HEK293T (cell line): ENCODE data around the gene NDUFC2.
"Not testable (repeated sequence)": the region's sequence is repeated elsewhere in the genome, so short reads cannot be mapped to it uniquely, and the experiment has no call there.

ENCODE experiments used
- CTCF ChIA-PET: fragments of 350-600 bp; formaldehyde crosslinking; extraction: SDS; loops from one replicate; lab custom pipeline; 2021; ENCODE audit warnings: antibody characterized with exemption, inconsistent platforms; lab: Yijun Ruan, JAX
- POLR2A ChIA-PET: fragments of 350-600 bp; formaldehyde crosslinking; extraction: SDS; loops from one replicate; lab custom pipeline; 2020; ENCODE audit warnings: antibody characterized with exemption, inconsistent platforms; lab: Yijun Ruan, JAX
- DNase-seq: peaks from one replicate; pipeline ENCODE4 v3.0.0; 2012; ENCODE audit warnings: mixed read lengths; ENCODE audit errors: extremely low spot score
- ARNT ChIP-seq: fragments of 450-650 bp; IDR thresholded peaks from 2 replicates; pipeline ENCODE4 v1.6.1; 2017; ENCODE audit warnings: mild to moderate bottlenecking
- BHLHE40 ChIP-seq: fragments of 450-650 bp; IDR thresholded peaks from 2 replicates; pipeline ENCODE4 v1.6.1; 2016; ENCODE audit warnings: mild to moderate bottlenecking, moderate library complexity, borderline replicate concordance
- CTBP1 ChIP-seq: fragments of 450-650 bp; IDR thresholded peaks from 2 replicates; pipeline ENCODE4 v1.6.1; 2016; ENCODE audit warnings: borderline replicate concordance
- ELF4 ChIP-seq: fragments of 450-650 bp; IDR thresholded peaks from 2 replicates; pipeline ENCODE4 v1.6.1; 2017; ENCODE audit warnings: antibody characterized with exemption
- FOXA1 ChIP-seq: fragments of 450-650 bp; IDR thresholded peaks from 2 replicates; pipeline ENCODE4 v1.6.1; 2016; ENCODE audit warnings: mild to moderate bottlenecking
- FOXK2 ChIP-seq: fragments of 450-650 bp; IDR thresholded peaks from 2 replicates; pipeline ENCODE4 v1.6.1; 2016; ENCODE audit warnings: mild to moderate bottlenecking
- FOXM1 ChIP-seq: fragments of 450-650 bp; IDR thresholded peaks from 2 replicates; pipeline ENCODE4 v1.6.1; 2017; ENCODE audit warnings: mild to moderate bottlenecking, borderline replicate concordance
- HDGF ChIP-seq: fragments of 450-650 bp; IDR thresholded peaks from 2 replicates; pipeline ENCODE4 v1.6.1; 2017; ENCODE audit warnings: antibody characterized with exemption, borderline replicate concordance
- L3MBTL2 ChIP-seq: fragments of 450-650 bp; conservative IDR thresholded peaks from 2 replicates; pipeline ENCODE4 v1.6.1; 2016; ENCODE audit warnings: mild to moderate bottlenecking
- LEF1 ChIP-seq: fragments of 450-650 bp; IDR thresholded peaks from 2 replicates; pipeline ENCODE4 v1.6.1; 2017; ENCODE audit warnings: mild to moderate bottlenecking, borderline replicate concordance
- NFRKB ChIP-seq: fragments of 450-650 bp; IDR thresholded peaks from 2 replicates; pipeline ENCODE4 v1.6.1; 2016; ENCODE audit warnings: mild to moderate bottlenecking, moderate library complexity
- SP1 ChIP-seq: fragments of 450-650 bp; IDR thresholded peaks from 2 replicates; pipeline ENCODE4 v1.6.1; 2017
- SUZ12 ChIP-seq: fragments of 450-650 bp; IDR thresholded peaks from 2 replicates; pipeline ENCODE4 v1.6.1; 2016; ENCODE audit warnings: mild to moderate bottlenecking
- TARDBP ChIP-seq: fragments of 450-650 bp; IDR thresholded peaks from 2 replicates; pipeline ENCODE4 v1.6.1; 2016
- ZNF384 ChIP-seq: fragments of 450-650 bp; IDR thresholded peaks from 2 replicates; pipeline ENCODE4 v1.6.1; 2016
- TF ChIP-seq, protein P1 (sequence below): fragments of 450-650 bp; IDR thresholded peaks from 2 replicates; pipeline ENCODE4 v1.6.1; 2016

NDUFC2 gene

DNA sequence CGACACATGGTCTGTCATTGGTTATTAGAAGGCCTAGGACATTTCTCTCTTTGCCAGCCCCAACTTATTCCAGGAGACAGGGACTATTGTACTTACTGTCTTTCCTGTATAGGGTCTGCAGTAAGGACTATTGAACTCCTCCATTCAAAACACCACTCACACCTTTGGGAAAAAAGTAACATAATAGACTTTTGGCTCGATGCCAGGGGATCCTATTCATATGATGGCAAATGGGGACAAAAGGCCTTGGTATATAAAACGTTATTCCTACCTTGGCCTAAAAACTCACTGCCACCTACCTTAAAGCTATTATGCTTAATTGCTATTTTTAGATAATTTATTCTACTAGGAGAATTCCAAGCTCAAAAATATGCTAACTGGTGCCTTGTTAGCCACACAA, 6.3 kb upstream of the NDUFC2 start:
- CTCF ChIA-PET = no interaction called here
- no peak for DNase-seq
- POLR2A ChIA-PET = no interaction called here
- TF ChIP-seq ARNT (no peak), NFRKB (no peak)

DNA sequence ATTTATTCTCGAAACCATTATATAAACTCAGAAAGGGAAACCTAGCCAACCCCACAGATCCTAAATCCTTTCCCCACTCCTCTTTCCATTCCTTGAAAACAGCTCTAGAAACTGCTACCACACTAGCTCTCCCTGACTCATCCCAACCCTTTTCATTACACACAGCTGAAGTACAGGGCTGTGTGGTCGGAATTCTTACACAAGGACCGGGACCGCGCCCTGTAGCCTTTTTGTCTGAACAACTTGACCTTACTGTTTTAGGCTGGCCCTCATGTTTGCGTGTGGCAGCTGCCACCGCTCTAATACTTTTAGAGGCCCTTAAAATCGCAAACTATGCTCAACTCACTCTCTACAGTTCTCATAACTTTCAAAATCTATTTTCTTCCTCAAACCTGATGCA, 4.8 kb upstream of the NDUFC2 start:
- CTCF ChIA-PET = not testable (repeated sequence)

DNA sequence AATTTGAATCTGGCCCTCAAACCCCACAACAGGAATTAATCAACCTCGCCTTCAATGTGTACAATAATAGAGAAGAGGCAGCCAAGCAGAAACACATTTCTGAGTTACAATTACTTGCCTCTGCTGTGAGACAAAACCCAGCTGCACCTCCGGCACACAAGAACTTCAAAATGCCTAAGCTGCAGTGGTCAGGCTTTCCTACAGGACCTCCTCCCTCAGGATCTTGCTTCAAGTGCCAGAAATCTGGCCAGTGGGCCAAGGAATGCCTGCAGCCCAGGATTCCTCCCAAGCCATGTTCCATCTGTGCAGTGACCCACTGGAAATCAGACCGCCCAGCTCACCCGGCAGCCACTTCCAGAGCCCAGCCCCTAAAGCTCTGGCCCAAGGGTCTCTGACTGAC, 3.4 kb upstream of the NDUFC2 start:
- no peak for DNase-seq
- CTCF ChIA-PET = no interaction called here
- no peak for TF ChIP-seq L3MBTL2
- no peak for TF ChIP-seq FOXK2
- no peak for TF ChIP-seq ELF4
- TF ChIP-seq FOXA1 = no peak
- TF ChIP-seq ZNF384 = no peak
- no peak for TF ChIP-seq FOXM1
- TF ChIP-seq, protein P1, sequence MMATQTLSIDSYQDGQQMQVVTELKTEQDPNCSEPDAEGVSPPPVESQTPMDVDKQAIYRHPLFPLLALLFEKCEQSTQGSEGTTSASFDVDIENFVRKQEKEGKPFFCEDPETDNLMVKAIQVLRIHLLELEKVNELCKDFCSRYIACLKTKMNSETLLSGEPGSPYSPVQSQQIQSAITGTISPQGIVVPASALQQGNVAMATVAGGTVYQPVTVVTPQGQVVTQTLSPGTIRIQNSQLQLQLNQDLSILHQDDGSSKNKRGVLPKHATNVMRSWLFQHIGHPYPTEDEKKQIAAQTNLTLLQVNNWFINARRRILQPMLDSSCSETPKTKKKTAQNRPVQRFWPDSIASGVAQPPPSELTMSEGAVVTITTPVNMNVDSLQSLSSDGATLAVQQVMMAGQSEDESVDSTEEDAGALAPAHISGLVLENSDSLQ = no peak
- no peak for TF ChIP-seq NFRKB
- no peak for TF ChIP-seq CTBP1
- TF ChIP-seq SP1 = no peak
- no peak for TF ChIP-seq HDGF
- no peak for TF ChIP-seq LEF1
- no peak for TF ChIP-seq ARNT
- TF ChIP-seq TARDBP = no peak
- TF ChIP-seq BHLHE40 = no peak
- no peak for TF ChIP-seq SUZ12
- POLR2A ChIA-PET = no interaction called here

More for the DNA sequence above, 4.8 kb upstream of the NDUFC2 start:
- DNase-seq, POLR2A ChIA-PET: not testable (repeated sequence)

DNA sequence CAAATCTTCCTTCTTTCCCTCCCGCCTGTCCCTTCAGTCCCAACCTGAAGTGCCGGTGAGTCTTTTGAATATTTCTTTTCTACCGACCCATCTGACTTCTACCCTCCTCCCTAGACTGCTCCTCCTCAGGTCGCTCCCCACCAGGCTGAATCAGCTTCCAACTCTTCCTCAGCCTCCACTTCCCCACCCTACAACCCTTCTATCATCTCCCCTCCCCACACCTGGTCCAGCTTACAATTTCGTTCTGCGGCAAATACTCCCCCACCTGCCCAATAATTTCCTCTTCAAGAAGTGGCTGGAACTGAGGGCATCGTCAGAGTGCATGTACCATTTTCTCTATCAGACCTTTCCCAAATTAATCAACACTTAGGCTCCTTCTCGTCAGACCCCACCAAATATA, 2.5 kb upstream of the NDUFC2 start:
- ChIA-PET CTCF (no interaction called here), POLR2A (no interaction called here)
- TF ChIP-seq, protein P1 = no peak
- no peak for TF ChIP-seq L3MBTL2
- TF ChIP-seq FOXK2 = no peak
- no peak for DNase-seq

DNA sequence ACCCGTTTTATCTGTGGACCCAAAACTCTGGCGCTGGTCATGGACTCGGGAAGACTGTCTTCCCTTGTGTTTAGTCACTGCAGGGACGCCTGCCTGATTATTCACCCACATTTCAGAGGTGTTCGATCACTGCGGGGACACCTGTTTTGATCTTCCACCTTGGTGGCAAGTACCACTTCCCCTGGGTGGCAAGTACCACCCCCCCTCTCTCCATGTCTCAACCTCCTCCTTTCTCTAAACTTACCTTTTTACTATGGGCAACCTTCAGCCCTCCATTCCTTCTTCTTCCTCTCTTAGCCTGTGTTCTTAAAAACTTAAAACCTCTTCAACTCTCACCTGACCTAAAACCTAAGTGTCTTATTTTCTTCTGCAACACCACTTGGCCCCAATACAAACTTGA, 1.9 kb upstream of the NDUFC2 start:
- TF ChIP-seq ZNF384 (no peak), BHLHE40 (no peak), SP1 (no peak), LEF1 (no peak), FOXK2 (no peak), L3MBTL2 (no peak), HDGF (no peak), ARNT (no peak), FOXA1 (no peak), SUZ12 (no peak), FOXM1 (no peak), TARDBP (no peak), ELF4 (no peak), NFRKB (no peak), CTBP1 (no peak)
- TF ChIP-seq, protein P1 = no peak
- DNase-seq = no peak
- CTCF ChIA-PET = no interaction called here
- POLR2A ChIA-PET = no interaction called here

DNA sequence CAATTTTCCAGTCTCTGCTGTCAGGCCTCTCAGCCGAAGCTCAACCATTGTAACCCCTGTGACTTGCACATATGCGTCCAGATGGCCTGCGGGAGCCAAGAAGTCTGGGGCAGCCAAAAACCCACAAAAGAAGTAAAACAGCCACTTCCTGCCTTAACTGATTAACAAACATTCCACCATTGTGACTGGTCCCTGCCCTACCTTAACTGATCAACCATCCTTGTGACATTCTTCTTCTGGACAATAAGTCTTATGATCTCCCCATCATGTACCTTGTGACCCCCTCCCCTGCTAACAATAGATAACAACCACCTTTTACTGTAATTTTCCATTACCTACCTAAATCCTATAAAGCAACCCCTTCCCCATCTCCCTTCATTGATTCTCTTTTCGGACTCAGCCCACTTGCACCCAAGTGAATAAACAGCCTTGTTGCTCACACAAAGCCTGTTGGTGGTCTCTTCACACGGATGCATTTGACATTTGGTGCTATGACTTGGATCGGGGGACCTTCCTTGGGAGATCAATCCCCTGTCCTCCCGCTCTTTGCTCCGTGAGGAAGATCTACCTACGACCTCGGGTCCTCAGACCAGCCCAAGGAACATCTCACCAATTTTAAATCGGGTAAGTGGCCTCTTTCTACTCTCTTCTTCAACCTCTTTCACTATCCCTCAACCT, 1.3 kb upstream of the NDUFC2 start:
- ChIA-PET CTCF (interaction anchor here (0.6 kb wide), 1 partner anchor 614 kb away, joined by 3 read pairs; no protein-coding TSS in a partner anchor), POLR2A (no interaction called here)
- no peak for DNase-seq
- TF ChIP-seq FOXA1 (no peak), TARDBP (no peak), CTBP1 (no peak)

DNA sequence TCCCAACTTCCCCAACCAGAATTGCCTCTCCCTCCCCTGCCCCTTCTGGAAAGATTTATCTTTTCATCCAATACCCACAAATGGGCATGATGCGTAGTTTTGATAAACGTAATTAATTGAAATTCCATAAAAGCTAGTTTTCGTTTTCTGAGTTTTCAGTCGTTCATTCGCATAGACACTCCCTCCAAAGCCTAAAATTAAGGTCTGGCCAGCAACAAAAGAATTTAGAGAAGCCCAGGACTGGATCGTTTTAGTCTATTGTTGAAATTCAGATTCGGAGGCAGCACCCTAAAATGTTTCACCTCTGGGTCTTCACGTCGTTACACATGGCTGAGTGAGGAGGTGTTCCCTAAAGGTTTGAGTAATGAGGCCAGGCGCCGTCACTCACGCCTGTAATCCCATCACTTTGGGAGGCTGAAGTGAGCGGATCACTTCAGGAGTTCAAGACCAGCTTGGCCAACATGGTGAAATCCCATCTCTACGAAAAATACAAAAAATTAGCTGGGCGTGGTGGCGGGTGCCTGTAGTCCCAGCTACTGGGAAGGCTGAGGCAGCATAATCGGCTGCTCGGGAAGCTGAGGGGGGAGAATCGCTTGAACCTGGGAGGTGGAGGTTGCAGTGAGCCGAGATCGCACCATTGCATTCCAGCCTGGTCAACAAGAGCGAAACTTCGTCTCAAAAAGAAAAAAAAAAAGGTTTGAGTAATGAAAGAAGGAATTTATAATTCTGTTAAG, 589 bp upstream of the NDUFC2 start:
- TF ChIP-seq L3MBTL2 (0 out of 2 replicates have a peak, but pooled peaks have one; percentile 26), LEF1 (no peak), CTBP1 (no peak), FOXM1 (no peak), BHLHE40 (no peak), NFRKB (no peak), FOXA1 (no peak), SUZ12 (no peak)
- ChIA-PET POLR2A (interaction anchor here (0.6 to 2.4 kb wide), 5 partner anchors 20 to 108 kb away, joined by 3 to 9 read pairs (median 6); partner anchors contain the start of genes ALG8, INTS4, KCTD21 and USP35), CTCF (interaction anchor here (0.6 kb wide), 1 partner anchor 613 kb away, joined by 3 read pairs; no protein-coding TSS in a partner anchor)
- no peak for DNase-seq
